SK-N-SH (cell line): Measurements from ENCODE around the gene H6PD. TPM values are rescaled to one million over a fixed set of nuclear protein-coding genes. Genes with fewer than 3 reads are reported as not detected.

Experiments
- CTCF ChIA-PET: fragments of 300-600, 350-600 bp; formaldehyde crosslinking; extraction: SDS; loops from one replicate; lab custom pipeline; 2021; lab: Yijun Ruan, JAX
- POLR2A ChIA-PET: fragments of 350-600 bp; sonication (Branson Sonifier 250); formaldehyde crosslinking; extraction: SDS; loops from one replicate; lab custom pipeline; 2020; ENCODE audit warnings: antibody characterized with exemption, inconsistent platforms; lab: Yijun Ruan, JAX
- DNase-seq: peaks from one replicate; pipeline ENCODE4 v3.0.0; 2012
- H2AFZ ChIP-seq: fragments of 200-600 bp; sonication (generic); 2 replicates; pipeline ENCODE4 v1.8.1; 2016; ENCODE audit warnings: antibody characterized with exemption, mild to moderate bottlenecking, low read depth
- H3F3A ChIP-seq: fragments of 200-600 bp; sonication (generic); replicated peaks from 2 replicates; pipeline ENCODE3; 2016; ENCODE audit warnings: antibody characterized with exemption, mild to moderate bottlenecking; ENCODE audit not compliant: insufficient read depth
- H3K27ac ChIP-seq, 2 experiments: fragments of 200-500 bp in 1 of 2; fragments of 200-600 bp in 1 of 2; sonication (Bioruptor generic) in 1 of 2; sonication (generic), shearing (Covaris generic) in 1 of 2; 2 replicates each; pipeline versions ENCODE4 v1.5.1 to v1.6.1; 2014 to 2016; ENCODE audit warnings: low read depth in 2 of 2, inconsistent platforms in 1 of 2, low read length in 1 of 2, mild to moderate bottlenecking in 1 of 2, mixed read lengths in 1 of 2
- H3K27me3 ChIP-seq: fragments of 200-600 bp; sonication (generic), shearing (Covaris generic); 2 replicates; pipeline ENCODE4 v1.6.1; 2016; ENCODE audit warnings: mixed run types; ENCODE audit not compliant: insufficient read depth
- H3K36me3 ChIP-seq, 2 experiments: fragments of 200-500 bp in 1 of 2; fragments of 200-600 bp in 1 of 2; sonication (Bioruptor generic) in 1 of 2; sonication (generic) in 1 of 2; replicated peaks in 1 of 2; 2 replicates each; pipeline versions ENCODE3 to v1.5.1; 2014 to 2016; ENCODE audit warnings: low read length in 1 of 2, mild to moderate bottlenecking in 1 of 2; ENCODE audit not compliant: insufficient read depth in 2 of 2, control insufficient read depth in 1 of 2
- H3K4me1 ChIP-seq, 2 experiments: fragments of 200-500 bp in 1 of 2; fragments of 200-600 bp in 1 of 2; sonication (Bioruptor generic) in 1 of 2; sonication (generic), shearing (Covaris generic) in 1 of 2; 2 replicates each; pipeline versions ENCODE4 v1.5.1 to v1.6.1; 2014 to 2016; ENCODE audit warnings: low read depth in 1 of 2, low read length in 1 of 2, mixed run types in 1 of 2; ENCODE audit not compliant: insufficient read depth in 2 of 2, control insufficient read depth in 1 of 2
- H3K4me2 ChIP-seq: fragments of 200-600 bp; sonication (generic), shearing (Covaris generic); 2 replicates; pipeline ENCODE4 v1.6.1; 2017; ENCODE audit warnings: mixed run types
- H3K4me3 ChIP-seq, 2 experiments: fragments of 200-500 bp in 1 of 2; fragments of 200-600 bp in 1 of 2; sonication (Bioruptor generic) in 1 of 2; sonication (generic), shearing (Covaris generic) in 1 of 2; 2 replicates each; pipeline versions ENCODE4 v1.5.1 to v1.8.1; 2014 to 2016; ENCODE audit warnings: low read depth in 2 of 2, inconsistent platforms in 1 of 2, low read length in 1 of 2, mild to moderate bottlenecking in 1 of 2, mixed read lengths in 1 of 2, moderate library complexity in 1 of 2
- H3K79me2 ChIP-seq: fragments of 200-600 bp; sonication (generic); 2 replicates; pipeline ENCODE4 v1.8.1; 2017; ENCODE audit warnings: mild to moderate bottlenecking; ENCODE audit not compliant: insufficient read depth
- H3K9ac ChIP-seq: fragments of 200-600 bp; sonication (generic); 2 replicates; pipeline ENCODE4 v1.6.1; 2017; ENCODE audit warnings: mixed run types
- H3K9me2 ChIP-seq: fragments of 200-600 bp; sonication (generic); 2 replicates; pipeline ENCODE4 v1.6.1; 2017; ENCODE audit warnings: mixed run types
- H3K9me3 ChIP-seq: fragments of 200-600 bp; sonication (generic); 2 replicates; pipeline ENCODE4 v1.6.1; 2017; ENCODE audit warnings: mixed run types, mild to moderate bottlenecking, moderate library complexity
- H4K20me1 ChIP-seq: fragments of 200-600 bp; sonication (generic); 2 replicates; pipeline ENCODE4 v1.6.1; 2017; ENCODE audit warnings: mild to moderate bottlenecking, mixed run types; ENCODE audit not compliant: insufficient read depth
- CHD2 ChIP-seq: fragments of 150-350 bp; IDR thresholded peaks from 2 replicates; pipeline ENCODE4 v1.6.1; 2018; ENCODE audit warnings: low read length; ENCODE audit not compliant: partially characterized antibody
- EP300 ChIP-seq, 2 experiments: IDR thresholded peaks; 2 replicates each; pipeline versions ENCODE4 v1.4.0 to v1.6.1; 2012; ENCODE audit warnings: borderline replicate concordance in 1 of 2, low read depth in 1 of 2, low read length in 1 of 2
- FOXM1 ChIP-seq: IDR thresholded peaks from 2 replicates; pipeline ENCODE4 v1.4.0; 2012; ENCODE audit warnings: low read depth, mild to moderate bottlenecking
- GABPA ChIP-seq: IDR thresholded peaks from 2 replicates; pipeline ENCODE4 v1.4.0; 2012; ENCODE audit warnings: low read depth, mild to moderate bottlenecking
- JUND ChIP-seq: IDR thresholded peaks from 2 replicates; pipeline ENCODE4 v1.4.0; 2012
- RFX5 ChIP-seq: IDR thresholded peaks from 2 replicates; pipeline ENCODE4 v1.6.1; 2012; ENCODE audit warnings: mild to moderate bottlenecking, improper control_type of control experiment, low read length
- RXRA ChIP-seq: IDR thresholded peaks from 2 replicates; pipeline ENCODE4 v1.4.0; 2012; ENCODE audit warnings: low read depth, mild to moderate bottlenecking, borderline replicate concordance
- SIN3A ChIP-seq: IDR thresholded peaks from 2 replicates; pipeline ENCODE4 v1.6.1; 2012; ENCODE audit warnings: low read depth, mild to moderate bottlenecking, low read length, moderate library complexity, borderline replicate concordance
- TAF1 ChIP-seq: IDR thresholded peaks from 2 replicates; pipeline ENCODE4 v1.6.1; 2012; ENCODE audit warnings: low read depth, mild to moderate bottlenecking, low read length, moderate library complexity, borderline replicate concordance
- TEAD4 ChIP-seq: IDR thresholded peaks from 2 replicates; pipeline ENCODE4 v1.4.0; 2012; ENCODE audit warnings: mild to moderate bottlenecking, borderline replicate concordance; ENCODE audit not compliant: insufficient read depth
- WGBS: methylation state at CpG from one replicate; pipeline ENCODE4 v1.1.6; 2017; ENCODE audit warnings: low lambda C conversion rate; 5-methylcytosine and 5-hydroxymethylcytosine counted together
- polyA plus RNA-seq, 3 experiments: library from polyadenylated mRNA; depleted of rRNA; stranded (reverse); fragments of >200 nt; gene quantifications; 2 replicates each; pipeline ENCODE4 v1.2.3, GENCODE V29; 2012
- TF ChIP-seq, protein P1 (sequence below): IDR thresholded peaks from 2 replicates; pipeline ENCODE4 v1.4.0; 2012; ENCODE audit warnings: low read depth
- TF ChIP-seq, protein P2 (sequence below): IDR thresholded peaks from 2 replicates; pipeline ENCODE4 v1.6.1; 2012; ENCODE audit warnings: mild to moderate bottlenecking, low read depth, low read length, moderate library complexity

H6PD gene
- polyA plus RNA-seq, 1 of the 3 experiments (the other 2 are of a cell fraction): 19.1 TPM

DNA sequence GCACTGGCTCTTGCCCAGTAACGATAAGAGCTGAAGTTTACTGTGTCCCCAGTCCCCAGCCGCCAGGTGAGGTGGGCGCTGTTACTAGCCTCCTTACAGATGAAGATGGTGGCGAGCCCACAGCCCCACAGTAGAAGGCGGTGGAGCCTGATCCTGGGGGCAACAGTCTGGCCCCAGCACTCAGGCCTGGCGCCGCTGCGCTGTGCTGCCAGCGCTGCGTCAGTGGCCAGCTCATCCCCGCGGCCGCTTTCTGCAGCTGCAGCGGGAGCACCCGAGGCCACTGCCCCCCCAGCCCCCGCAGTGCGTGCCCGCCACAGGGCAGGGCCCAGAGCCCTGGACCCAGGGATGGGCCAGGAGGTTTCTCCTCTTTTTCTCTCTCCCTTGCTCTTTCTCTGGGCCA, 13.3 kb downstream of the H6PD start (continued):
- TF ChIP-seq TEAD4: no peak
- no peak for TF ChIP-seq GABPA

DNA sequence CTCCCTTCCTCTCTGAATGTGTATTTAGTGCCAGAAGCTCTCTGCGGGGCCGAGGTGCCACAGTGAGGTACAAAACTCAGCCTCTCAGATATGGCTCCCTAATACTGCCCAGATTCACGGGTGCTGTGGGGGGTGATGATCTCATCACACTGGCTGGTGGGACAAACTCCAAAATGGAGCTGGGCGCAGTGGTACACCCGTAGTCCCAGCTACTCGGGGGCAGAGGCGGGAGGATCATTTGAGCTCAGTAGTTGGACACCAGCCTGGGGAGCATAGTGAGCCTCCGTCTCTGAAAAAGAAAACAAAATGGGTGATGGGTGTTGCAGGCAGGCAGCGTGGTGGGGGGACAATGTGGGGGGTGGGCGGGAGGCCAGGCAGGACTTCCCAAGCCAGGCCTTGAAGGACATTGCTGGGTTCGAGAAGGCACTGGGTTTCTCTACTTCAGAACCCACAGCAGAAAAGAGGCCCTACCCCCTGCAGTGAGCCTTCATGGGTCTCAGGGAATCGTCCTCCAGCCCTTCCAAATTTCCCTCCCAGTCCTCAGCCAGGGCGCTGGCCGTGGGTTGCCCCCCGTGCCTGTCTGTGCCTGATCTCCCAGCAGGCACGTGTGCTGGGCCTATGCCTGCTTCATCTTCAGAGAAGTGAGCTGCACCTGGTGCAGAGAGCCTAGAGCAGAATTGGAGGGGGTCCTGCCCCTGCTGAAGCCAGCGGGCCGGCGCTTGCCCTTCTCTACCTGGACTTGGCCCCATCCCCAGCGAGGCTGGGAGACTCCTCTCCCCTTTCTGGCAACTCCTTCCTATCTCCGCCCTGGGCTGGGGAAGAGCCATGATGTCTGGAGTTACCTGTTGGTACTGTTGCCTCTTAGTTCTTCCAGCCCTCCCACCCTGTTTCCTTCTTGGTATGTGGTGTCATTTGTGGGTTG, 14.0 kb downstream of the H6PD start:
- no peaks in the 10 kb centered on the region for H3K9me2 ChIP-seq
- H3K4me2 ChIP-seq: no peak overlapping the region
- no peaks in the 10 kb centered on the region for H3K9me3 ChIP-seq
- no peak overlapping the region for H3K4me3 ChIP-seq
- no peak overlapping the region for H3K27ac ChIP-seq
- CTCF ChIA-PET: interaction anchor here (0.8 to 5.1 kb wide), 8 partner anchors 9 to 243 kb away, joined by 3 to 31 read pairs (median 4); partner anchors contain the start of gene H6PD
- H2AFZ ChIP-seq: no peak overlapping the region
- TF ChIP-seq CHD2 (no peak), RXRA (no peak), GABPA (no peak), EP300 (IDR thresholded peaks at IDR 0.05; ENCODE audit: borderline replicate concordance in 1 of 2, low read depth in 1 of 2, low read length in 1 of 2) (no peak), SIN3A (no peak), TEAD4 (no peak), JUND (no peak), TAF1 (no peak), RFX5 (no peak), FOXM1 (no peak)
- TF ChIP-seq, protein P1, sequence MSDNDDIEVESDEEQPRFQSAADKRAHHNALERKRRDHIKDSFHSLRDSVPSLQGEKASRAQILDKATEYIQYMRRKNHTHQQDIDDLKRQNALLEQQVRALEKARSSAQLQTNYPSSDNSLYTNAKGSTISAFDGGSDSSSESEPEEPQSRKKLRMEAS: no peak
- TF ChIP-seq, protein P2, sequence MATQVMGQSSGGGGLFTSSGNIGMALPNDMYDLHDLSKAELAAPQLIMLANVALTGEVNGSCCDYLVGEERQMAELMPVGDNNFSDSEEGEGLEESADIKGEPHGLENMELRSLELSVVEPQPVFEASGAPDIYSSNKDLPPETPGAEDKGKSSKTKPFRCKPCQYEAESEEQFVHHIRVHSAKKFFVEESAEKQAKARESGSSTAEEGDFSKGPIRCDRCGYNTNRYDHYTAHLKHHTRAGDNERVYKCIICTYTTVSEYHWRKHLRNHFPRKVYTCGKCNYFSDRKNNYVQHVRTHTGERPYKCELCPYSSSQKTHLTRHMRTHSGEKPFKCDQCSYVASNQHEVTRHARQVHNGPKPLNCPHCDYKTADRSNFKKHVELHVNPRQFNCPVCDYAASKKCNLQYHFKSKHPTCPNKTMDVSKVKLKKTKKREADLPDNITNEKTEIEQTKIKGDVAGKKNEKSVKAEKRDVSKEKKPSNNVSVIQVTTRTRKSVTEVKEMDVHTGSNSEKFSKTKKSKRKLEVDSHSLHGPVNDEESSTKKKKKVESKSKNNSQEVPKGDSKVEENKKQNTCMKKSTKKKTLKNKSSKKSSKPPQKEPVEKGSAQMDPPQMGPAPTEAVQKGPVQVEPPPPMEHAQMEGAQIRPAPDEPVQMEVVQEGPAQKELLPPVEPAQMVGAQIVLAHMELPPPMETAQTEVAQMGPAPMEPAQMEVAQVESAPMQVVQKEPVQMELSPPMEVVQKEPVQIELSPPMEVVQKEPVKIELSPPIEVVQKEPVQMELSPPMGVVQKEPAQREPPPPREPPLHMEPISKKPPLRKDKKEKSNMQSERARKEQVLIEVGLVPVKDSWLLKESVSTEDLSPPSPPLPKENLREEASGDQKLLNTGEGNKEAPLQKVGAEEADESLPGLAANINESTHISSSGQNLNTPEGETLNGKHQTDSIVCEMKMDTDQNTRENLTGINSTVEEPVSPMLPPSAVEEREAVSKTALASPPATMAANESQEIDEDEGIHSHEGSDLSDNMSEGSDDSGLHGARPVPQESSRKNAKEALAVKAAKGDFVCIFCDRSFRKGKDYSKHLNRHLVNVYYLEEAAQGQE: no peak
- H3K79me2 ChIP-seq: no peaks in the 10 kb centered on the region
- H3K9ac ChIP-seq: no peak overlapping the region
- H3F3A ChIP-seq: no peaks in the 10 kb centered on the region
- no peaks in the 10 kb centered on the region for H3K27me3 ChIP-seq
- H4K20me1 ChIP-seq: no peaks in the 10 kb centered on the region
- no peak for DNase-seq
- POLR2A ChIA-PET: interaction anchor here (0.6 kb wide), 1 partner anchor 269 kb away, joined by 3 read pairs; no protein-coding TSS in a partner anchor
- peaks cover 3 to 29% of the 10 kb centered on the region in 2 experiments; a peak in 3 of 4 replicates for H3K4me1 ChIP-seq
- WGBS: 92% methylated on average over 16 of the region's 21 CpGs
- H3K36me3 ChIP-seq: peaks cover 0 to 25% of the 10 kb centered on the region in 2 experiments
